Testis (tissue), 2 donors: Measurements from ENCODE around the gene IQSEC1.

Experiments used
- POLR2A ChIP-seq: fragments of 450-650 bp; IDR thresholded peaks from one replicate; pipeline ENCODE4 v1.6.1; 2017; ENCODE audit warnings: antibody characterized with exemption, mild to moderate bottlenecking, moderate library complexity
- TF ChIP-seq, protein P1 (sequence below), 3 experiments: fragments of 450-650 bp in 2 of 3; fragments of 200-600 bp in 1 of 3; sonication (generic) in 1 of 3; IDR thresholded peaks; one replicate each; pipeline ENCODE4 v1.5.1; 2016 to 2019; ENCODE audit warnings: antibody characterized with exemption in 3 of 3, mild to moderate bottlenecking in 2 of 3, moderate library complexity in 1 of 3

DNA sequence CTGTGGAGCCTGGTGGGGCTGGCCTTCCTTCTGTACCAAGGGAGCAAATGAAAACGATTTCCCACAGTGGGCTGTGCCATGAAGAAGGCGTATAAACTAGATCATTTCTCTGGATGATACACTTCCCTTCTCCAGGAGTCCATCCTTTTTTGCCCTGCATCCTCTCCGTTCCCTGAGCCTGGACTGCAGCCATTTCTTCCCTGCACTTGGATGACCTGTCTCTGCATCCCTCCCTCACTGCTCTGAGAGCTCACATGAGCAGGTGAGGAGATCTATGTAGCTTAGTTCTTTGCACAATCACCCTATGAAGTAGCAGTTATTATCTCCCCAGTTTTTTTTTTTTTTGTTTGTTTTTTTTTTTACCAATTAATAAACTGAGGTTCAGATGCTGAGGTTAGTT is 46.7 kb downstream of the IQSEC1 start:
- TF ChIP-seq, protein P1, sequence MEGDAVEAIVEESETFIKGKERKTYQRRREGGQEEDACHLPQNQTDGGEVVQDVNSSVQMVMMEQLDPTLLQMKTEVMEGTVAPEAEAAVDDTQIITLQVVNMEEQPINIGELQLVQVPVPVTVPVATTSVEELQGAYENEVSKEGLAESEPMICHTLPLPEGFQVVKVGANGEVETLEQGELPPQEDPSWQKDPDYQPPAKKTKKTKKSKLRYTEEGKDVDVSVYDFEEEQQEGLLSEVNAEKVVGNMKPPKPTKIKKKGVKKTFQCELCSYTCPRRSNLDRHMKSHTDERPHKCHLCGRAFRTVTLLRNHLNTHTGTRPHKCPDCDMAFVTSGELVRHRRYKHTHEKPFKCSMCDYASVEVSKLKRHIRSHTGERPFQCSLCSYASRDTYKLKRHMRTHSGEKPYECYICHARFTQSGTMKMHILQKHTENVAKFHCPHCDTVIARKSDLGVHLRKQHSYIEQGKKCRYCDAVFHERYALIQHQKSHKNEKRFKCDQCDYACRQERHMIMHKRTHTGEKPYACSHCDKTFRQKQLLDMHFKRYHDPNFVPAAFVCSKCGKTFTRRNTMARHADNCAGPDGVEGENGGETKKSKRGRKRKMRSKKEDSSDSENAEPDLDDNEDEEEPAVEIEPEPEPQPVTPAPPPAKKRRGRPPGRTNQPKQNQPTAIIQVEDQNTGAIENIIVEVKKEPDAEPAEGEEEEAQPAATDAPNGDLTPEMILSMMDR (IDR thresholded peaks at IDR 0.05) = no peak
- no peak for TF ChIP-seq POLR2A
